ENCODE results near the gene MDM4.
"Not testable (repeated sequence)": the region's sequence is repeated elsewhere in the genome, so short reads cannot be mapped to it uniquely, and the experiment has no call there.

The MDM4 gene

DNA sequence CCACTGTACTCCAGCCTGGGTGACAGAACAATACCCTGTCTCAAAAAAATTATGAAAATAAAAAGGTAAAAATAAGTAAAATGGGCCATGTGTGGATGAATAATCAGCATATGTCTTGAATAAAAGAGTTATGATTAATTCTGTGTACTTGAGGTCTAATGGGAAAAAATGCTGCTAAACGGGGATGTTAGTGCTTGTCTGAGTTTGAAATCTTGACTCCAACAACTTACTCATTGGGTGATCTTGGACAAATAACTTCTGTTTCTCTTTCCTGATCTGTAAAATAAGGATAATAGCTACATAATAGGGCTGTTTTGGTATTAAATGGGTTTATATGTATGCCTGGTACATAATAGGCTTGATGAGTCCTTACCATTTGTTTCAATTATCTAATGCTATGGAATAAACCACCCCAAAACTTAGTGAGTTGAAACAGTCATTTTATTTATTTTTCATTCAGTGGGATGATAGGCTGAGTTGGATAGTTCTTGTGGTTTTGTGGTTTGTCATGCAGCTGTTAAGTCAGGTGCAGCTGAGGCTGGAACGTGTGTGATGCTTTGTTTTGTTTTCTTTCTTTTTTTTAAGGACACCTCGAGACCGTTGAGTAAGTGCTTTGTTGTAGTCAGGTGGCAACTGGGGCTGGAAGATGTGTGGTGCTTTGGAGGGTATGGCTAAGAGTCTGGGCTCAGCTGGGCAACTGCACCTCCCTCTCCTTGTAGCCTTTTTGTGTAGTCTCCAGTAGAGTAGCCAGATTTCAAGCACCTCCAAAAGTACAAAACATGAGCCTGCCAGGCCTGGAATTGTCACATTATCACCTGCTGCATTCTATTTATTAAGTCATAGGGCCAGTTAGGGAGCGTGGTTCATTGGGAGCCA is 4.9 kb downstream of the MDM4 start:
- no peak for DNase-seq

DNA sequence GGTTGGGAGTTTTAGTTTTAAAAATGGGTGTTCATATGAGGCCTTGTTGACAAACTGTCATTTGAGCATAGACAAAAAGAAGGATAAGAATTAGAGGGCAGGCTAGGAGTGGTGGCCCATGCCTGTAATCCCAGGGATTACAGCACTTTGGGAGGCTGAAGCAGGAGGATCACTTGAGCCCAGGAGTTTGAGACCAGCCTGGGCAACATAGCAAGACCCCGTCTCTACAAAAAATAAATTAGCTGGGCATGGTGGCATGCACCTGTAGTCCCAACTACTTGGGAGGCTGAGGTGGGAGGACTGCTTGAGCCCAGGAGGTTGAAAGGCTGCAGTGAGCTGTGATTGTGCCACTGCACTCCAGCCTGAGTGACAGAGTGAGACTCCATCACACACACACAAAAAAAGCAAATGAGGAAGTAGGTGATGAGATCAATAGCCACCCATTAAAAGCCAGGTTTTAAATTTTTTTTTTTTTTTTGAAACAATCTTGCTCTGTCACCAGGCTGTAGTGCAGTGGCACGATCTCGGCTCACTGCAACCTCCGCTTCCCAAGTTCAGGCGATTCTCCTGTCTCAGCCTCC is 5.8 kb downstream of the MDM4 start:
- not testable (repeated sequence) for DNase-seq

DNA sequence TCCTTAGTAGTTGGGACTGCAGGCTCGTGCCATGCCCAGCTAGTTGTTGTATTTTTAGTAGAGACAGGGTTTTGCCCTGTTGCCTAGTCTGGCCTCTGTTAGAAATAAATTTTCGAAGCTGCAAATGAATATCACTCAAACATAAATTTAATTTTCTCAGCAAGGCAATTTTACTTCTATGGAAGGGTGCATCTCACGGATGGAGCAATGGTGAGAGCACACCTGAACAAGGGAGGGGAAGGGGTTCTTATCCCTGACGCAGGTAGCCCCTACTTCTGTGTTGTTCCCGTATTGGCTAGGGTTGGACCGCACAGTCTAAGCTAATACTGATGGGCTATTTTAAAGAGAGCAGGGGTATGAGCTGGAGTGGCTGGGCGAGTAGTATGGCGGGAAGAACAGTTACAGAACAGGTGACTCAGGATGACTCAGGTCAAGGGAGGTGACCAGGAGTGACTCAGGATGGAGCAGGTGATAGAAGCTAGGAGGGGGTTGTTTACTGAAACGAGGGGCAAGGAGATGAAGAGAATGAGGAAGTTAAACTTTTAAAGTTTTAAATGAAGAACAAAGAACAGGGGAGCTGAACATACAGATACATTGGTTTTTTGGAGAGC is 7.5 kb downstream of the MDM4 start:
- no peak for DNase-seq

DNA sequence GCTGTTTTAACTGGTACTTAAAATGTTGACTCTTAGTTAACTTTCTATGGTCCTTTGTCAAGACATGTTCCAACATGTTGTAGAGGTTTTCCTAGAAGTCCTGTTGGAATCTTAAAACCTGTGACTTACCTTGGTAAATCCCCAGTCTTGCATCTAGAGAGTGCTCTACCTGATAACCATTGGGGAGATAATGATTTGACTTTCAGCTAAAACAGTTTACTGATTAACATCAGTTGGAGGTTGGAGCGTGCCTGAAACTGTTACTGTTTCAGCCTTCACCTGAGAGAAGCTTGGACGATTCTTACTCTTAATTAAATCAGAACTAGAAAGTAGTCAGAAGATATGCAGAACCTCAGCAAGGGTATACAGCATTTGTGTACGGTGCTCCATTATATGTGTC is 8.8 kb downstream of the MDM4 start:
- no peak for DNase-seq

DNA sequence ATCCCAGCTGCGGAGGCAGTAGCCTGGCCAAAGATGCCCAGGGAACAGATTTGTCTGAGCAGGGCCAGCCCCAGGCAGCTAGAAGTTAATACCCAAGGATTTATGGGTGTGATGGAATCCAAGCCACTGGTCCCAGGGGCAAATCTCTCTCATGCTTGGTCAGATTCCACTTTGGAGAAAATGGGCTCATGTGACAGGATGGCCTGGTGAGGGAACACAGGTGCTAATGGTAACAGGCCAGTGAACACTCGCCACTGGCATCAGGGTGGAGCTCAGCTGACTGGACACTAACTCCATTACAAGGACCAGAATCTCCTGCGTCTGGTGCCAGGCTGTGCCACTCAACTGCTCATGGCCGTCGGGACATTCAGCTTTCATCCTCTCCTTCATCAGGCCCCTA is 12.0 kb downstream of the MDM4 start:
- DNase-seq, result no peak

DNA sequence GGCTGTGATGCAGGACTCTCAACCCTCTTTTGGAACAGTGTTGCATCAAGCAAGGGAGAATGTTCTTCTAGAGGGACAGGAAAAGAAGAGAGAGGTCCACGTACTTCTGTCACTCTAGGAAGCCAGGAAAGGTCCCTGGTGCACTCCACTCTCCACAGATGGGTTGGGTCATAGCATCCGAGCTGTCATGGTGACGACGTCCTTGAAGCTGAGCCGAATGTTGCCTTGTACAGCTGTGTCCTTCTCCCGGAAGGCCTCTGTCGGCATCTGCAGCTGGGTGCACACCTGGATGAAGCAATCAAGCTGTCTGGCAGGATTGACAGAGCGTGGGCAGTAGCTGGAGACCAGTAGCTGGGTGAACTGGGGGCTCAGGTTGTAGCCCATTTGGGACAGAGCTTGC is 12.5 kb downstream of the MDM4 start:
- DNase-seq, result no peak

DNA sequence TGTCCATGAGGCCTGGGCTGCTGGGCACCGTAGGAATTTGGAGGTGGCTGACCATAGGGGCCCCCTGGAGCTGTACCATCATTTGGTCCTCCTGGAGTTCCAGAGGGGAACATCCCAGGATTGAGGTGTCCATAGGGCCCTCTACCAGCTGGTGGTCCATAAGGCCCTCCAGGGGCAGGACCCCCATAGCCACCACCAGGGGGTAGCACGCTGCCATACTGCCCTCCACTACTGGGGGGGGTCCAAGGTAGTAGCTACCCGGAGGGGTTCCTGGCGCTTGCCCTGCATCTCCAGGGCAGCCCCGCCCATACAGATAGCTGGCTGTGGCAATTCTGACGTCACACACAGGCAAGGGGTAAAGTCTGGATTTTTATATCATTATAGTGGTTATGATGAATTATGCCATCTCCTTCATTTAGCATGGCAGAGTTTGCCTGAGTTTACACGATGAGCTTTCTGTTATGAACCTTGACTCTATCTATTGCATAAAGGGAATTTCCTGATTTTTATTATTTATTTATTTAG is 13.2 kb downstream of the MDM4 start:
- DNase-seq, result no peak

DNA sequence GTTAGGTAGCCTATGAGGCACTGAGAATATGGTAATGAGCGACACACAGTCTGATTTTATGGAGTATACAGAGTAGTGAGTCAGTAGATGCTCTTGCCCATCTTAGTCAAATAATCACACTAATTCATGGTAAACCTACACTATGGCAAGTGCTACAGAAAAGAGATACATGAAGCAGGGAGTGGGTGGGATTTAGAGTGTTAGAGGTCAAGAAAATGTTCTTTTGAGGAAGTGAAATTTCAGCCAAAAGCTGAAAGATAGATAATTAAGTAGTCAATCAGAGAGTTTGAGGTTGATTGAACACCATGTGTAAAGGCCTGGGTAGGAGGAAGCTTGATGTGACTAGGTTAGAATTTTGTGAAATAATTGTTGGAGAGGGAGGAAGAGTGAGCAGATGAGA is 14.7 kb downstream of the MDM4 start:
- DNase-seq, result no peak

DNA sequence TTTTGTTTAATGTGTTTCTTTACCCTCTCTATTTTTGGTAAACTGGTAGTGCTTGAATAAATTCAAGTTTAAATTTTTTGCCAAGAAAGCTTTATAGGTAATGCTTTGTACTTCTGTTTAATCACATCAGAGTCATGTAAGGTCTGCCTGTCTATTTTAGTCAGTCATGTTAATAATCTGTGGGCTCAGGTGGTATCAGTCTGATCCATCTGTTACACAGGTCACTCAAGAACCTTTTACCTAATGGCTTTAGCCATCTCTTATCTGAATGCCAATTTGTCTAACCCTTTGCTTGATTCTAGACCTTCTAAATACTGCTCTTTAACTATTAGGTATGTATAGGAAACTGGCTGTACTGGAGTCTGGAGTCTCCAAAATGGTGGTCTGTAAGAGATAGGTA is 16.6 kb downstream of the MDM4 start:
- DNase-seq, result no peak

DNA sequence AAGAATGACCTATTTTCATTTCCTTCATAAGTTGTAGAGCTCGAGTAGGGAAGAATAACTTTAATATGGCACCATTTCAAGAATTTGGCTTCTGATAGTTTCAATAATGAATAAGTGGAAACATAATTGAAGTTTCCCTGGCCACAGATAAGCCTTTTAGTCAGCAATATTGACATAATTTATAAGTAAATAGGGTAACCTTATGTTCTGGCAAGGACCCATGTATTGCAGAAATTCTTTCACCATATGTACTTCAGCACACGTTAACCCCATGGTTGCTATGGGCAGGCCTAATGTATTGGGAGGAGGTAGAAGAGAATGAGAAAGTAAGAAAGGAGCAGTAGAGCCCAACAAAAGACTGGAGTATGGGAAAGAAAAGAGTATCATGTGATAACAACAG is 25.4 kb downstream of the MDM4 start:
- no peak for DNase-seq

DNA sequence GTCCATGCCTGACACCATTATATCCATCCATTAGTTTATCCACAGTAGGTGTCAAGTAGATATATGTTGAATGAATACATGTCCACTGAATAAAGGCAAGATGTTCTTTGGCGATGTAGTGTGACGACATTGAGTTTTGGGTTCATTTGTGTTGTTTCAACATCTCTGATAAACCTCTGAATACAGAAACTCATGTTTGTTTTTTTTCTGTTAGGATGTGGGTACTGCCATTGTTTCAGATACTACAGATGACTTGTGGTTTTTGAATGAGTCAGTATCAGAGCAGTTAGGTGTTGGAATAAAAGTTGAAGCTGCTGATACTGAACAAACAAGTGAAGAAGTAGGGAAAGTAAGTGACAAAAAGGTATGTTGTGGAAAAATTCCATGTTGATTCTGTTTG is 28.1 kb downstream of the MDM4 start:
- no peak for DNase-seq

DNA sequence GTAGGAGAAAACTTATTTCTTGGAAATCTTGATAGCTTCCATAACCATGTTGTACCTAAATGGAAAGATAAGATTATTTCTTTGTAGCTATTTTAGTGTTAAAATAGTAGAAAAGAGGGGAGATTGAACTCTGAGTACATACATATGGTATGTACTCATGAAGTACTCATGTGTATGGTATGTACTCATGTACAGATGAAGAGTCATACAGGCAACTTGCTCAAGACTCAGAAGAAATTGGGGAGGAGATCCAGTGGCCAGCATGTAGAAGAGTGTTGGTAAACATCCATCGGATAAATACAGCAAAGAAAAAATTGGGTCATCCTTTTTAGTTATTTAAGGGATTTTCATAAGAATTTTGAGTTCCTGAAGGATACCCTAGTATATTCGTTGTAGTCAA is 29.0 kb downstream of the MDM4 start:
- no peak for DNase-seq

DNA sequence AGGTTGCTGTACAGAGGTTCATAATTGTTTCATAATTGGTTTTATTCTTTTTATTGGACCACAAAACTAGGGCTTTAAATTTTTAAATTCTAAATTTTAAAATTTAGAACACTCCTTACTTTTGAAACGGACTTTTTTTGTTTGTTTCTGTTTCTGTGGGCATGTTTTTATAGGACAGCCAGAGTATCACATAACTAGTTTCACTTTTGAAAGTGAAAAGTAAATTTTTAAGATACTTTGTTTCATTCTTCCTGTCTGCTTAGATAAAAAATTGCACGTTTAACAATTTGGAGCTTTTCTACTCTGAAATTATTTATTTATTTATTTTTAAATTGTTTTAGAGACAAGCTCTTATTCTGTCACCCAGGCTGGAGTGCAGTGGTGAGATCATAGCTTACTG is 29.7 kb downstream of the MDM4 start:
- DNase-seq, result no peak

DNA sequence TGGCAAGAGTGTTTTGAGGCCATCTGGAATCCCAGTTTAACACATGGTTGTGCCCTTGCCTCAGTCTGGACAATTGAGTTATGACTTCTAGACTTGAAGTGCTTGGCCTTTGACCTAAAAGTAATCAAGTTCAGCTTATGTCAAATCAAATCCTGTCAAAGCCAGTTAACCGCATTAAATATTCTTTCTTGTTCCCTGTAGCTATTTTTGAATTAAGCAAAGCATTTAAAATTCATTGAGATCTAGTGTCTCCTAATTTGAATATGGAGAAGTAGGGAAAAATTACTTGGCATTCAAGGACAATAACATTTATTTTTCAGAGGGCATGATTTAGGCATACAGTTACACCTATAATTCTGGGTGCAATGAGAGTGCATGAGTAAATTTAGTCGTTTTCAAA is 32.1 kb downstream of the MDM4 start:
- DNase-seq, result no peak

DNA sequence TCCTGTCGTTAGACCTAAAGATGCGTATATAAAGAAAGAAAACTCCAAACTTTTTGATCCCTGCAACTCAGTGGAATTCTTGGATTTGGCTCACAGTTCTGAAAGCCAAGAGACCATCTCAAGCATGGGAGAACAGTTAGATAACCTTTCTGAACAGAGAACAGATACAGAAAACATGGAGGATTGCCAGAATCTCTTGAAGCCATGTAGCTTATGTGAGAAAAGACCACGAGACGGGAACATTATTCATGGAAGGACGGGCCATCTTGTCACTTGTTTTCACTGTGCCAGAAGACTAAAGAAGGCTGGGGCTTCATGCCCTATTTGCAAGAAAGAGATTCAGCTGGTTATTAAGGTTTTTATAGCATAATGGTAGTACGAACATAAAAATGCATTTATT is 33.1 kb downstream of the MDM4 start:
- DNase-seq, result no peak

DNA sequence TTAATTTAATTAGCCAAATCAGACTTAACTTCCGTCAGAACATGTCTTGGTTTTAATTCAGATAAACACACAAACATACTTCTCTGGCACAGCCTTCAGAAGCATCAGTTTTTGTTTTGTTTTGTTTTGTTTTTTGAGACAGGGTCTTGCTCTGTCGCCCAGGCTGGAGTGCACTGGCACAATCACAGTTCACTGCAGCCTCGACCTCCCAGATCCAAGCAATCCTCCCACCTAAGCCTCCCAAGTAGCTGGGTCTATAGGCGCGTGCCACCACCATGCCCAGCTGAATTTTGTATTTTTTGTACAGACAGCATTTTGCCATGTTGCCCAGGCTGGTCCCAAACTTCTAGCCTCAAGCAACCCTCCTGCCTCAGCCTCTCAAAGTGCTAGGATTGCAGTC is 34.7 kb downstream of the MDM4 start:
- DNase-seq, result no peak

DNA sequence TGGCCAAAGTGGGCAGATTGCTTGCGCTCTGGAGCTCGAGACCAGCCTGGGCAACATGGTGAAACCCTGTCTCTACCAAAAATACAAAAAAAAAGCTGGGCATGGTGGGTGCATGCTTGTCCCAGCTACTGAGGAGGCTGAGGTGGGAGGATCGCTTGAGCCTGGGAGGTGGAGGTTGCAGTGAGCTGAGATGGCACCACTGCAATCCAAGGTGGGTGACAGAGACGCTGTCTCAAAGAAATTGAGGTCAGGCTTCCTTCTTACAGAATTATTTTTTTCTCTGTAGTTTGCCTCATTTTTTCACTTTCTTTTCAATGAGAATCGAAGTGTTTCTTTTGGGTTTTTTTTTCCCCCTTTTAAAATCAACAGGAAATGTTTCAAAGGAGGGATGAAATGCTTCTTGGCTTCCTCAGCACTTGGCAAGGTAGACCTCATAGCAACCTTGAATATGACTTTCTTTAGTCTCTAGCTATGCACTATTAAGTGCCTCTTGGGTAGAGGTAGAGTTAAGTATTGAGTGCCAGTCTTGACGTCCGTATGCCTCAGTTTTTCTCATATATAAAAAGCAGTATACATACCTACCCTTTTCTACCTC is 40.3 kb downstream of the MDM4 start:
- no peak for DNase-seq

DNA sequence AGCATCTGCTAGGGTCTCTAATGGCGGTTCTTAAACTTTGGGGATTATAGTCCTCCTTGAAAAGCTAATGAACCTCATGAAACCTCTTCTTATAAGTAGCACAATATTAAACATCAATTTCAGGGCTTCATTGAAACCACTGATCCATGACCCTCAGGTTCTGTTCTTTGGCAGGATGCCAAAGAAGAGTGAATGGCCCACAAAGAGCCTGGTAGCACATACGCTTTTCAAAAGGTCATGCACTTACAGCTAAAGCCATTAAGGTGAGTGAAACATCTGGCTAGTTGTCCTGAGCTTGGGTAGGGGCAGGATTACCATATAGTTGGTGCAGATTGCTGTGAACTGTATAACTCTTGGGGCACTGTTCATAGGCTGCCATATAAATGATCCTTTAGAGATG is 42.3 kb downstream of the MDM4 start:
- DNase-seq, result peak in 1 of 2 experiments; percentile 2

DNA sequence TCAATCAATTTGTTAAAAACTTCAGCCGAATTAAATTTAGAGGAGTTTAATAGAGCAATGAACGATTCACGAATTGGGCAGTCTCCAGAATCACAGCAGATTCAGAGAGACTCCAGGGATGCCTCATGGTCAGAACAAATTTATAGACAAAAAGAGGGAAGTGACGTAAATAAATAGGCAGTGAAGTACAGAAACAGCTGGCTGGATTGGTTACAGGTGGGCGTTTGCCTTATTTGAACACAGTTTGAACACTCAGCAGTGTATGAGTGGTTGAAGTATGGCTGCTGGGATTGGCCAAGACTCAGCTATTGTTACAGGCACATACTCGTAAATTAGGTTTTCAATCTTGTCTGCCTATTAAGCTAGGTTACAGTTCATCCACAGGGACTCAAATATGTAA is 43.8 kb downstream of the MDM4 start:
- DNase-seq, result peak in 1 of 2 experiments; percentile 13

DNA sequence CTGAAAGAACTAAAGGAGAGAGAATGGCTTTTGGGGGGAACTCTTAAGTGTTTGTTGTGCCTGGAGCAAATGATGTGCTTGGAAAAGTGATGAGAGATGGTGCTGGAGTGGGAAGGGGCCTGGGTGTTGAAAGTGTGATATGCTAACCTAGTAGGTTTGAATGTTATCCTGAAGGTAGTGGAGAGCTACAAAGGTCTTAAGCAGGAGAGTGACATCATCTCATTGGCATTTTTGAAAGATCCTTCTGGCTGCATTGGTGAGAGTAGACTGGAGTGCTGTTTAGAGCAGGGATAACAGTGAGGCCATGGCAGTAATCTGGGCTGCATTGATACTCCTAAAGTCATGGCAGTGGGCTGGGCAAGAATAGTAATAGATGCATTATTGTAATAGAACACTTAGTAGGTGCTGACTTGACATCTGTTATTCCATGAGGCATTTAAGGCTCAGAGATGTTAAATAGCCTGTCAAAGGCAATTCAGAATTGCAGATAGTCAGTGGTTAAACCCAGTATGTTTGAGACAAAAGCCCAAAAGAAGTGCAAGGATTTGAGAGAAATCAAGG is 44.5 kb downstream of the MDM4 start:
- DNase-seq, result no peak

DNA sequence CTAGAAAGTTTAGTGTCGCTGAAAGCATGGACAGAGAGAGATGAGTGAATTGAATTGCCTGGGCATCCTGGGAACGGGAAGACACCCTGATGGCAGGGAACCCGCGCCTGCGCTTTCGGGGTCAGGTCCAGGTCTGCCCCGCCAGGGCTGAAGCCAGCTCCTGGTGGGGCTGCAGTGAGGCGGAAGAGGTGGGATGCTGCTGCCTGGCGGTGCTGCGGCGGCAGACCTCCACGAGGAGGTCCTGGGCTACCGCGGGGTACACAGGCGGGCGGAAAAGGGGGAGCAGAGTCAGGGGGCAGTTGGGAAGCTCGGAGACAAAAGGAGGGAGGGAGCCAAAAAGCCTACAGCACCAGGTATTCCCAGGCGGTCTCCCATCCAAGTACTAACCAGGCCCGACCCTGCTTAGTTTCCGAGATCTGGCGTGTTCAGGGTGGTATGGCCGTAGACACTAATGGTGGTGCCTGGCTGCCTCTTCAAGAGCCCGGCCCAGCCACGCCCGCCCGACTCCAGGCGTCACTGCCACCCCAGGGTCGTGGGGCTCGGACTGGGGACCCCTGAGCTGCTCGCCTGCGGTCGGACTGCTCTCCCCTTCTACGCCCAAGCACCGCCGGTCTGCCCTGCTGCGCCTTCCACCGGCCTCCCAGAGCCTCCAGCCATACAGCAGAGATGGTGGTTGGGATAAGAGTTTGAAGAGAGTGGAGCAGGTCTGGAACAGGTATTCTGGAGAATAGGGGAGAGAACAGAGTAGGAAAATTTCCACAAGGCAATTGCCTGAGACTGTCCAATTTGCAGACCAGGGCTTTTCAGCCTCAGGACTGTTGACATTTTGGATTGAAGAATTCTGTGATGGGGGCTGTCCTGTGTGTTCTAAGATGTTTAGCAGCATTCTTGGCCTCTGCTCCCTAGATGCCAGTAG is 46.1 kb downstream of the MDM4 start:
- no peak for DNase-seq

DNA sequence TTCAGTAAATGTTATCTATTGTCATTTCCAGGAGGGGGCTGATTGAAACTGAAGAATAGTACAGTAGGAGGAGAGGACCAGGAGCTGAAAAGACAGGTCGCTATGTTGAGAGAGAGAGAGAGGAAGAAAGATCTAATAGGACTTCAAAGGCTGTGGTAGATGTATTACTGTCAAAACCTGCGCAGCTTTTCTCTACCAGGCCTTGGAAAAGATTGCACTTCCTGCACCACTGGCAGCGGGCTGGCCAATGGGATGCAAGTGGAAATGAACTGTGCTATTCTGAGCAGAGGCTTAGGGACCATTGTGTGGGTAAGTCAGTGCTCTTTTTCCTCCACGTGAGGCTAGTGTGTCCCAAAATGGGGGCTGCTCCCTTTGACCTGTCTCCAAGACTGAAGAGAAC is 47.1 kb downstream of the MDM4 start:
- no peak for DNase-seq

Data from SHP77 (cell line).